HG03095 (cell line): Measurements from ENCODE around the gene SPOPL.
"Not testable (repeated sequence)": the region's sequence is repeated elsewhere in the genome, so short reads cannot be mapped to it uniquely, and the experiment has no call there.

Experiments
- ATAC-seq: cut with Tn5 transposase; IDR thresholded peaks from one replicate; pipeline ENCODE4 v1.9.1; 2021; ENCODE audit warnings: moderate library complexity; ENCODE audit not compliant: unreplicated experiment

The SPOPL gene

GRCh38 chr2:138501425-138502254, at the start of gene SPOPL:
SPOPL (plus strand) TSS chr2:138501770; CDS start chr2:138550217, 48,447 bp downstream.
- ATAC-seq, result peak; percentile 67

DNA sequence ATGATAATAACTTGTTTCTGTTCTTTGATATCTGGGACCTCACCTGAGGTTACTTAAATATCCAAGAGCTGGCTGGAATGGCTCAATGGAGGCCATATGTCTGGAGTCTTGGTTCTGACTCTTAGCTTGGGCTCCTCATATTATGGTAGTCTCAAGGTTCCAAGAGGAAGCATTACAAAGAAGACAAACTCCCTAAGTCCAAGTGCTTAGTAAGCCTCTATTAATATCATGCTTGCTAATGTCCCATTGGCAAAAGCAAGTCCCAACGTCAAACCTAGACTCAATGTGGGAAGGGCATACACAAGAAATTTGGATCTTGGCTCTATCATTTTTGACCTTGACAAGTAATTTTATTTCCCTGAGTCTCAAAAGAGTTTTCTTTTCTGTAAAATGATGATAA, 49.2 kb upstream of the SPOPL start:
- no peak for ATAC-seq

GRCh38 chr2:138453815-138454214, 47.8 kb upstream of the SPOPL start:
- ATAC-seq, result no peak

- no peak for ATAC-seq
These were observed 46.8 kb upstream of the SPOPL start for GRCh38 chr2:138454761-138455160.

GRCh38 chr2:138455275-138455674, 46.3 kb upstream of the SPOPL start:
- no peak for ATAC-seq

DNA sequence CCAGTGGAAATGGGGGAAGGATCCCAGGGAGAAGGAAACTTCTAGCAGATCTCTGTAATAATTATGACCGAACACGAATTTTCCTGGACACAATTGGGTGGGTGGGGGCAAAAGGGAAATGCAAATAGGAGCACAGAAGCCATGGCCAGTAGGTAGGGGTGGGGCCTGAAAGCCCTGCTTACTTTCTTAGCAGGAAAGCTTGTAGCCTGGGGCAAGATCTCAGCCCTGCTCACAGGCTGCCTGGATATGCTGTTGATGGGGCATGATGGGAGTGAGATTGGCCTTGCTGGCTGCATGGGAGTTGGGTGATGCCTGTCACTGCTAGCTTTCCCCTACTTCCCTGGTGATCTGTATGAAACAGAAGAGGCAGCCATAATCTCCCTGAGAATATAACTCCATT, 45.9 kb upstream of the SPOPL start:
- ATAC-seq, result no peak

GRCh38 chr2:138462689-138463088, 38.9 kb upstream of the SPOPL start:
- ATAC-seq, result not testable (repeated sequence)

DNA sequence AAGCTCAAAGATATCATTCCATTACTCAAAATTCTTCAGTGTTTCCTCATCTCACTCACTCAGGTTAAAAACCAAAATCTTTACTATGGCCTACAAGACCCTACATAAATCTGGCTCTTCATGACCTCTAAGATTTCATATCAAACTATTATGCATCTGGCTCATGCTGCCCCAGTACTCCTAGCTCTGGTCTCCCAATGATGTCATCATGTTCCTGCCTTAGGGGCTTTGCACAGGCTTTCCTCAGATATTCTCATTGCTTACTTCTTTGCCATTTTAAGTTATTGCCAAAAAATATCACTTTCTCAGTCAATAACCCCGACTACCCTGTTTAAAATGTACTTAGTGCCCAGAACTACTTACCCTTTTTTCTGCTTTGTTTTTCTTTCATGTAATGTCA, 33.0 kb upstream of the SPOPL start:
- ATAC-seq, result no peak

DNA sequence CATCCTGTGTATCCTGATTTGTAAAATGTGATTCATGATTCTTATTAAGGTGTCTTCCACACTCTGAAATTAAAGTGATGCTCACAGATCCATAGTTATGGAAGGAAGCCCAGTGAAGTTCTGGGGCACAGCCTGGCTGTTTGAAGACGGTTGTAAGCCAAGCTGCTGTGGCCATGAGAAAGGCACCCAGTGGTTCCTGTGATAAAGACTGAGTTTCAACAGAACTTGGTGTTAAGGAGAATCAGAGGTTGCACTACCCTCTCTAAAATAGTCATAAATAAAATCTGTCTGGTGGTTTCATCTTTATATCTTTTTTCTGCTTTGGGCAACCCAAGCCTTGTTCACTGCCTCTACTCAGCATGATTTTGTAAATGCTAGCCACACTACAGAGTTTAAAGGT, 32.2 kb upstream of the SPOPL start:
- ATAC-seq, result no peak

DNA sequence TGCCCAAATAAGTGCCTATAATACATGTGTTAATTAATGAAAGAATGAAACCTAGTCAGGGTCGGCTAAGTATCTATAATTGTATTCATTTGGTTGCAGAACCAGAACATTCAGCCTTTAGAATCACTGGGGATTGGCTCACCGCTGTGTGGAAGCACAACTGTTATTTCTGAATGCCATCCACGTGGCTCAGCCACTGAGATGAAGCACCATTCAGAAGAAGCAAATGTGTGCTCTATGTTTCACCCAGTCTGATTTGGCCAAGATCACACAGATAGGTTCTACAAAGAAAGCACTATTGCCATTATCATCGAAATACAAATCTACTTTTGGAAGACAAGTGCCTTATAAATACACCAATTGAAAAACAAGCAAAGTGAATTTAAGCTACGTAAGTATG, 30.6 kb upstream of the SPOPL start:
- ATAC-seq, result no peak

DNA sequence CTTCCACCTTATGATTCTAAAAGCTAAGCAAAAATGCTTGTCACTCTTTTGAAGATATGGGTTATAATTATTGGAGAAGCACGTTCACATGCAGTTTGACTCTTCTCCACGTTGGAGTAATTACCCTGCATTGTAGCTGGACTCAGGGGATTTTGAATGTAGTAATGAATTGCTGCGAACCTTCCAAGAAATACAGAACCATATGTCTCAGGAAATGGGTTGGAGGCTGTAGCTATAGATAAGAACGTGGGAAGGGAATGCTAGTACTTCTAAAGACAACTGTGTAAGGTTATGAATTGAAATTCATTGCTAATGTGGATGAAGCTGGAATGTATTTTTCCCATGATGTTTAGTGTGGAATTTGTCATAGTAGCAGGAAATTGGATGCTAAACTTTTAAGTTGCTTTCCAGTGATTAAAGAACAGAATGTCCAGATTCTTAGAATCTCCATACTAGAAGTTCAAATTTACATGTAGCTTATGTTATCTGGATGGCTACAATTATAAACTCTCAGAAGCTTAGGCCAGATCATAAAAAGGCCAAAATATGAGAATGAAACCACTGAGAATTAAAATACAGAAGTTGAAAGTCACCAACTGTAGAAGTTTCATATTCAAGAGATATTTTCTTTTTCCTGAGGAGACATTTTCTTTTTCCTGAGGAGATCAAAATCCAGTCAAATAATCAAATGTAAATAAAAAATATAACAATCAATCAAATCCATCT, 27.3 kb upstream of the SPOPL start:
- ATAC-seq, result no peak

DNA sequence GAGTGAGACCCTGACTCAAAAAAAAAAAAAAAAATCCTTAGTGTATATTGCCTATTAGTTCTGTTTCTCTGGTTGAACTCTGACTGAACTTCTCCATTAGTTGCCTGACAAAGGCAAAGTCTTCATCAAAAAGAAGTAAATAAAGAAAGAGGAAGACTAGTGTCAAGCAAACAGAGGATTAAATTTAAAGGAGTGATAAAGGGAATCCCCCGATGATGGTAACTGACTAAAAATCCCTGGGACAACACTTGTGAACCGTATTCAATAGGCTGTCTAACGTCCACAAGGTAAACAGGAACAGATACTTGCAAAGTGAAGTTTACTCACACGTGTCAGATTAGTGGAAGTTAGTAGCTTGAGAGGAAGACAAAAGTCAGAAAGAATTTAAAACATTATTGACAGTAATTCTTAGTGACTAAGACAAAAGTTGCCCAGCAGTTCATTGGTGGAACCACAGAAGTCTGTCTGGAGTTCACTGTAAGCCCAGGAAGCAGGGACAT, 26.2 kb upstream of the SPOPL start:
- ATAC-seq, result peak; percentile 82

GRCh38 chr2:138476186-138476585, 25.4 kb upstream of the SPOPL start:
- no peak for ATAC-seq

GRCh38 chr2:138476940-138477339, 24.6 kb upstream of the SPOPL start:
- no peak for ATAC-seq

DNA sequence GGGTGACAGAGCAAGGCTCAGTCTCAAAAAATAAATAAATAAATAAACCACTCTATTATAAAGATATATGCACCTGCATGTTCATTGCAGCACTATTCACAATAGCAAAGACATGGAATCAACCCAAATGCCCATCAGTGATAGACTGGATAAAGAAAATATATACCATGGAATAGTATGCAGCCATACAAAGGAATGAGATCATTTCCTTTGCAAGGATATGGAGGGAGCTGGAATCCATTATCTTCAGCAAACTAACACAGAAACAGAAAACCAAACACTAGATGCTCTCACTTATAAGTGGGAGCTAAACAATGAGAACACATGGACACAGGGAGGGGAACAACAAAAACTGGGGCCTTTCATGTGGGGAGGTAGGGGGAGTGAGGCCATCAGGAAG, 18.8 kb upstream of the SPOPL start:
- ATAC-seq, result not testable (repeated sequence)

DNA sequence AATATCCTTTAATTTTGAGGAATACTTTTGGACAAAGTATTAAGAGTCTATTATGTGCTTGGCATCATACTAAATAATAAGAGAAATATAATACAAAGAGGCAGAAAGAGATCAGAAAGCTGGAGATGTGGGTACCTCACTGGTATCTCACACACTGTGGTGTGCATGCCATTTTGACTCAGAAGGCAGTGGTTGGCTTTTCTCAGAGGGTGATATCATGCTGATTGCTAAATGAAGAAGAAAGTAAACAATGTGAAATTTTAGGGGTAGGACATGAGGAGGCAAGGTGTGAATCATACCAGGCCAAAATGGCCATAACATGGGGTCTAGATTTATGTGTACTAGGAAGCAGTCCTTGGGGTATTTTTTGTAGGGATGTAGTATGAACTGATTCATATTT, 16.6 kb upstream of the SPOPL start:
- ATAC-seq, result no peak

DNA sequence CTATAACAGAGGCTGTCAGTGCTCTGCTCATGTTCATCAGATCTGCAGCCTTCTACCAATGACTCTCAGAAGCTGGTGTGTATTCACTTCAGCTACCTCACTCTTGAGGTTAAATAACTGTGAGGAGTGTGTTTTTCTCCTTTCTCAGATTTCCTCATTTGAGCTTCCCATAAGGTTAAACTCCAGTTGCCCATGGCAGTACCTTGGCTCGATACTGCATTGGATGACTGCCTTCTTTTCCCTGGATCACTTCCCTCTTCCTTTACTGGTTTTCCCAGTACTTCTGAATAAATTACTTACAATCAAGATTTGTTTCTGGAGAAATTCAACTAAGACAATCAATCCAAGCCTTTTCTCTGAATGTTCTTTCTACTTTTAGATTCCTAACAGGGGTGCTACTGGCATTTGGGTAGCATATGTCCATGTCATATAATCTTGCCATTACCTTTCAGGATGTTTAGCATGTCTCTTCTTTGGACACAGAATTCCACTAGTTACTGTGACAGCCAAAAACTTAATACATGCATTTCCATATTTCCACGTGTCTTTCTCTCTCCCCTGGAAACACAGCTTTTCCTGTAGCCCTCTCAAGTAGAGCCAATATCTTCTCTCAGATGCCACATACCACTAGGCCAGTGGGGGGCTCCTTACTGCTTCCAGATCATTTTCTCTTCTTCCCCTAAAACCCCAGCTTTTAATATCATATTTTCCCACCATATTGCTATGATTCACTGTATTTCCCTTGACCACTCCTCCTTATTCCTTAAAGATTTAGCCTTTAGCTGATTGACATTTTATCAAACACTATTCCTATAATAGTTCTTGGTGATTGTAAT, 15.0 kb upstream of the SPOPL start:
- ATAC-seq, result no peak

GRCh38 chr2:138490673-138491494, 10.7 kb upstream of the SPOPL start:
- ATAC-seq, result no peak

GRCh38 chr2:138491495-138491862, 10.1 kb upstream of the SPOPL start:
- no peak for ATAC-seq

- ATAC-seq, result no peak
These were observed 9.4 kb upstream of the SPOPL start for GRCh38 chr2:138492160-138492559.
